HEK293 (cell line): ENCODE data around the gene RAET1L.

ENCODE experiments used
- HOXA7 ChIP-seq: sonication (generic); formaldehyde crosslinking; IDR thresholded peaks from 2 replicates; pipeline ENCODE4 v1.8.1; 2022; ENCODE audit warnings: missing genetic modification reagents, borderline replicate concordance
- ZBTB1 ChIP-seq: fragments of 450-650 bp; formaldehyde crosslinking; IDR thresholded peaks from 2 replicates; pipeline ENCODE4 v1.5.1; 2016; ENCODE audit warnings: missing biosample characterization, missing genetic modification characterization

DNA sequence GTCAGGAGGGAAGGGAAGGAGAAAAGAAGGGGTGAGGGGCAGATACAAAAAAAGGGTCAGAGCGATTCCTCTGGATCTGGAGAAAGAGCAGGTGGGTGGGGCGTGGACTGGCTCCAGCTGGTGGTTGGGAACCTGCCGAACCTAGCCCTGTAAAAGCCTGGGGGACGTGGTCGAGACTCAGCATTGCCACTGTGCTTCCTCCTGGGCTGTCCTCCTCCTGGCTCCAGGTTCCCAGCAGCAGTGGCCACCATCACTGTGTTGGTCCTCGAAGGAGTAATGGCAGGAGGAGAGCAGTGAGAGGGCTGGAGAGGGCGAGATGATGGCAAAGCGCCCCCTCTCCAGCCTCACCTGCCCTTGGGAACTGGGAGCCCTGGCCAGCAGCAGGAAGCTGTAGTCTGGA, 3.5 kb upstream of the RAET1L start:
- TF ChIP-seq ZBTB1 (tag by site-specific recombination): no peak
- TF ChIP-seq HOXA7 (CRISPR knock-in tag): no peak
